HG03558 (cell line): ENCODE data around the gene SYCP2.

Experiments used
- ATAC-seq: cut with Tn5 transposase; IDR thresholded peaks from one replicate; pipeline ENCODE4 v1.9.1; 2021; ENCODE audit warnings: moderate number of reproducible peaks; ENCODE audit not compliant: unreplicated experiment; ENCODE audit errors: extremely low read depth

Gene SYCP2

DNA sequence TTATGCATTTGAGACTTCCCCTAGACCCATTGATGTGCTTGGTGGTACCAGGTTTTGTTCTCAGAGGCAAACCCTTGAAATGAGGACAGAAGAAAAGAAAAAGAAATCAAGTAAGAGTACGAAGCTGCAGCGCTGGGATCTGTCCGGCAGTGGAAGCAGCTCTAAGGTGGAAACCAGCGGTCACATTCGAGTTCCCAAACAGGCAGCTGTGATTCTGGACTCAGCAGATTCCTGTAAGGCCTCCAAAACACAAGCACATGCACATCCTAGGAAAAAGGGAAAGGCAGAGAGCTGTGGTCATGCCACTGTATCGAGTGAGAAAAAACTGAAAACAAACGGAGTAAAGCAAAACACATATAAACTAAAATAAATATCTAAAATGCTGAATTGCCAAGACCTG lies 11.3 kb upstream of the SYCP2 start:
- no peak for ATAC-seq

DNA sequence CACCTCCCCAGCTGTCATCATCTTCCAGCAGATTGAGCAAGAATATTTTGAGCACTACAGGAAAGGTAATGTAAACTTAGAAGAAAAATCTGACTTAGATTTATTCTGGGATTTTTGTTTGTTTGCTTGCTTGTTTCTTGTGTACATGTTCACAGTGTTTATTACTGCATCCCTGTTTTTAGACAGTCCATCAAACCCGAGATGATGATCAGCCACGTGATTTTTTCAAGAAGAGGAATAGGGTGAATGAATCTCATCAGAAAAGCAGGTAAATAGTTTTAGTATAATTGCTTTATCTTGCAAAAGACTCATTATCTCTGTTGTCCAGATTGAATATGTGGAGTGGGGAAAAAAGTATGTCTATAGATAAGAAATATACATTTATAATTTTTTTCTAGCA lies 8.8 kb upstream of the SYCP2 start:
- ATAC-seq, result no peak

DNA sequence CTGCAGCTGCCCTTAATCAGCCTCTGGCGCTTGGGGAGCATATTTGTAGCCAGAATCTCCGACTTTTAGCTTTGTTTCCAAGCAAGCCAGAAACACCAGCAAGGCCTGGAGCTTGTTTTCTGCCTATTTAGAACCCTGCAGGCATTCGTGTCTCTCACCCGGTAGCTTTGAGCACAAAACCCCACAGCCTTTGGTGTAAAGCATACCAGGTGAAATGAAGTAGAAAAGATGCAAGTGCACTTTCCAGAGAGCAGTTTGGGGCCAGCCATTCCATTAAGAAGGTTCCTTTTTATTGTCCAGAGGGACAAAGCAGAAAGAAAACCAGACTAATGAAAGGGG lies 7.5 kb upstream of the SYCP2 start:
- ATAC-seq, result no peak

DNA sequence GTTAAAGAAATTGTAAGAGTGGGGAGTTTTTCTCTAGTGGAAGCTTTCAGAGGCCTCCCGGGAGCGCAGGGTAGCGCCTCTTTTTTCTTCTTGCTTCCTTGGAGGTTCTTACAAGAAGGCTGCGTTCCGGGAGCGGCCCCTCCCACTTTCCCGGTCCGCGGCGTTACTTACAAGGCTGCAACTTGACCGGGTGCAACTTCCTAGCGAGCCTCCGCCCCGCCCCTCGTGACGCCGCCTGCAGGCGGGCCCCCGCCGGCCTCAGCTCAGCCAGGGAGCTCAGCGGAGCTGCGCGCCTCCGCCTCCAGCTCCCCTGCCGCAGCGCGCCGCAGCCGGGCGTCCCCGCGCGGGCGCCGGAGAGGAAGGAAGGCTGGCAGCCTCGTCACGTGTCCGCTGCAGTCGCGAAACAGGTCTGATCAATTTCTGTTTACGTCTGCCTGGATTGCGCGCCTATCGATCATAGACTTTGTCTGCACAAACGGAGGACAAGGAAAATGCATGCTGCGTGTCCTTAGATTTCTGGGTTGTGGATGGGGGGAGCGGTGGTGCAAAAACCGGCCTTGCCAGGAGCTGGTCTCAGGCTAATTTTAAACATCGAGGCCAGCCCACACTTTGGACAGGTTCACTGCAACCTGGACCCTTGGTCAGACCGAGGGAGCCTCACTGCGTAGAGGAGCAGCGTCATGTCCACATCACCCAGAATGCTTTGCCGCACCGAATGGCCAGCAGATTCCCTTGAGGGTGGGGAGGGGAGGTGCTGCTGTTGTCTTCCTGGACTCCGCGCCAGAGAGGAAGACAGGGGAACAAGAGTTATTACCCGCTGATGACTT lies 6.9 kb upstream of the SYCP2 start, which contains the start of the genes FAM217B and PPP1R3D:
TSS of gene FAM217B (plus strand) at position 261 of the 827 bp plus-strand sequence. CDS start 3,555 bp downstream, outside the sequence.
TSS of gene PPP1R3D (minus strand) at position 177 of the 827 bp plus-strand sequence. CDS start 374 bp downstream, outside the sequence.
- ATAC-seq, result peak; percentile 87

DNA sequence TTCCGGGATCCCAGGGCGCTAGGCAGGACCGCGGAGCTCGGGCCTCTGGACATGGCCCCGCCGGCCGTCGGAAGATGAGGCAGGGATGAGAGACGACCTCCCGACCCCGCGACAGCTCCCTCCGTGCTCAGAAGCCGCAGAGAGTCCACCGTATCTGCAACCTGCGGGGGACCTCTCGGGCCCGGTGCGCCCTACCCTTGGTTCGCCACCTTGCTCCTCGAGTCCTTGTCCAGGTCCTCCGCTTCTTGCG lies 6.4 kb upstream of the SYCP2 start:
- ATAC-seq, result peak; percentile 19

DNA sequence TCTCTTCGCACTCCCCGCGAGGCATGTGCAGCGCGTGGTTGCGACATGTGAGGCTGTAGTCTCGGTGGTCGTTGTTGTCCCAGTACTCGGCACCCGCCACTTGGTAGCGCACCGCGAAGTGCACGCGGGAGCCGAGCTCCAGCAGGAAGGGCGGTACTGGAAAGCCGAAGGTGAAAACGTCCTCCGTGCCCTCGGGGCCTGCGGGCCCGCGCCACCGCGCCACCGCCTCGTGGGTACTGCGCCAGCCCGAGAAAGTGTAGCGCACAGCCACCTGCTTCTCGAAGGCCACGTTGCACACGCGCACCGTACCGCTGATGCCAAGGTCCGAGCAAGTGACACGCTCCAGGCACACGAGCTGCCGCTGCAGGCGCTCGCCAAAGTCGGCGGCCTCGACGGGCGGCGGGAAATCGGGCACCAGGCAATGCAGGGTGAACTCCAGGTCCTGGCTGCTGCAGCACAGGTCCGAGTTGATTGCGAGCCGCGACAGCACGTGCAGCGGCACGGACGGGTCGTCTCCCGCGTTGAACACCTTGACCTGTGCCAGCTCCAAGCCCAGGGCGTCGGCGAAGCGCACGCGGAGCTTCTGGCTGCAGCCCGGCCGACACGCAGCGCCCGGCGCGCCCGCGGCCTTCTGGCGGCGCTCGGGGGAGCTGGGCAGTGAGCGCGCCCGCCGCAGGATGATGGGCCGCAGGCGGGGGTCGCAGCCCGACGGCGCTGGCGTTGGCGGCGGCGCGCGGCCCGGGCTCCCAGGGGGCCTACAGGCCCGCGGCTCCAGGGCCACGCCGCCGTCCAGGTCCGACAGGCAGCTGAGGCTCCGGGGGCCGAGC lies 5.8 kb upstream of the SYCP2 start:
- no peak for ATAC-seq

DNA sequence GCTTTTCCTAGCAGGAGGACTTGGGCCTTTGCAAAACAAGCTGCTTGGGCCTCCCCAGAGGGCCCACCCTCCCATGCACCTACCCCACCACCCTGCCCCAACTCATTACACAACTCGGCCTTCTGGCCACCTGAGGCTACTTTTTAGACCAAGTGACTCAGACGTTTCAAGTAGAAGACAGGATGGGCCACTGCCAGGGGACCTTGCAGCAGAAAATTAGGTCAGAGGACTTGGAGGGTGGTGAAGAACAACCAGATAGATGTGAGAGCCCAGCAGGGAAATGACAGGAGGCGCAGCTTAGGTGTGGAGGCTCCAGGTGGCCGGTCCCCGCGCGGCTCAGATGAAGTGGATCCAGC lies 5.2 kb upstream of the SYCP2 start:
- ATAC-seq, result no peak

DNA sequence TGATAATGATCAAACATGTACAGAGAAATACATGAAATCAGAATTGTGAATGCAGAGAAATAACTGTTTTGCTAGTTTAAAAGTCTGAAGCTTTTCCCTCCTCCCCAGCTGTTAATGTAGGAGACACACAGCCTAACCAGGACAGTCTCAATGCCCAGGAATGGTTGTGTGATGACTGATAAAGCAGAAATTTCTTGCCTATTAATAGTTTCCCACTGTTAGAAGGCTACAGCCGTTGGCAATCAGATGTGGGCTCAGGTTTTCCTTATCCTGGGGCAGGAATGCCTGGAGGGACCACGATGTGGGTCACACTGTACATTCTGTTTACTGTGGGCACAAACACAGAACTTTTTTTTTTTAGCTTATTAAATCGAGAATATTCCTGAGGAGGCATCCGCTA lies 4.8 kb upstream of the SYCP2 start:
- ATAC-seq, result no peak

DNA sequence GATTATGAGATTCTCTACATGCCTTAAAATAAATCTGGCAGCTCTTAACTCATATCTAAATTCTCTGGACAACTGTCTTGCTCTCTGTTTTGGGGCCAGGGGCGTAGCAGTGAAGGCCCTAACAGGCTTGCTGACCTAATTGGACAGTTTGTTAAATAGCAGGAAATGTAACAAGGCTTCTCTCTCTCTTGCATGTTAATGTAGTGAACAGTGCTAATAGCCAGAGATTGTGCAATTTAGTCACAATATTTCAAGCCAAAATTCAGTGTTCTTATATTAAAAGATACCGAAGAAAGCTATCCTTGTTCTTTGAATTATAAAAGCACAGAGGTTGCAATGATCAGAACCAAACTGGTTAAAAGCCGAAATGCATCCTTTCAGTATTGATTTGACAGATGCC lies 3.7 kb upstream of the SYCP2 start:
- no peak for ATAC-seq

DNA sequence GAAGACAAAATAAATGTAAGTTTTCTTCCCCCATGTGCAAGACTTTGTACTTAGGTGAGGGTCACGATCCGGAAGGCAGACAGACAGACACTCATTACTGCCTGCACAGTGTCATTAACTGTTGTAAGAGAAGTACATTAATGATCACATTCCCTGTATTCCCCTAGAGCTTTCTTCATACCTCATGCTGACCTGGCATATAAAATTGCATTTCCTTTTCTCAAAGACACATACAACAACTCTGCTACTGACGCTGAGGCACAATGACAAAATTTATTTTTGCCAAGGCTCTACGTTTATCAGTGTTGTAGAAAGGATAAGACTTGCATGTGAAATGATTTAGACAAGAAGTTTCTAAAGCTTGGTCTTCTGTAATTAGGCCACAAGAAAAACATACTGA lies 3.0 kb upstream of the SYCP2 start:
- no peak for ATAC-seq

DNA sequence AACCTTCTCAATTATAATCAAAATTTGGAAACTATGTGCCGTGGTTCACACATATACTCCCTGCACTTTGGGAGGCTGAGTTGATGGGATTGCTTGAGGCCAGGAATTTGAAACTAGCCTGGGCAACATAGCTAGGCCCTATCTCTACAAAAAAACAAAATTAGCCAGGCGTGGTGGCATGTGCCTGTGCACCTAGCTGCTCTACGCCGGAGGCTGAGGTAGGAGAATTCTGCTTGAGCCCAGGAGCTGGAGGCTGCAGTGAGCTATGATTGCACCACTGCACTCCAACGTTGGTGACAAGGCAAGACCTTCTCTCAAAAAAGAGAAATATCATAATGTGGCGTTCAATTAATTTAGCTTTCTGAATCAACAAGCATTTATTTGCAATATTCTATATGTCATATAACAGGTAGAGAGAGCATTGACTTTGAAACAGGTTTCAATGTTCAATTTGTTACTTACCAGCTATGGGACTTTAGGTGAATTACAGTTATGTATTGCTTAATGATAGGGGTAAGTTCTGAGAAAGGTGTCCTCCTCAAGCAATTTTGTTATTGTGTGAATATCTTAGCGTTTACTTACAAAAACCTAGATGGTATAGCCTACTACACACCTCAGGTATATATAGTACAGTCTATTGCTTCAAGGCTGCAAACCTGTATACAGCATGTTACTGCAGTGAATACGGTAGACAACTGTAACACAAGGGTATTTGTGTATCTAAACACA lies 2.2 kb upstream of the SYCP2 start:
- ATAC-seq, result no peak

DNA sequence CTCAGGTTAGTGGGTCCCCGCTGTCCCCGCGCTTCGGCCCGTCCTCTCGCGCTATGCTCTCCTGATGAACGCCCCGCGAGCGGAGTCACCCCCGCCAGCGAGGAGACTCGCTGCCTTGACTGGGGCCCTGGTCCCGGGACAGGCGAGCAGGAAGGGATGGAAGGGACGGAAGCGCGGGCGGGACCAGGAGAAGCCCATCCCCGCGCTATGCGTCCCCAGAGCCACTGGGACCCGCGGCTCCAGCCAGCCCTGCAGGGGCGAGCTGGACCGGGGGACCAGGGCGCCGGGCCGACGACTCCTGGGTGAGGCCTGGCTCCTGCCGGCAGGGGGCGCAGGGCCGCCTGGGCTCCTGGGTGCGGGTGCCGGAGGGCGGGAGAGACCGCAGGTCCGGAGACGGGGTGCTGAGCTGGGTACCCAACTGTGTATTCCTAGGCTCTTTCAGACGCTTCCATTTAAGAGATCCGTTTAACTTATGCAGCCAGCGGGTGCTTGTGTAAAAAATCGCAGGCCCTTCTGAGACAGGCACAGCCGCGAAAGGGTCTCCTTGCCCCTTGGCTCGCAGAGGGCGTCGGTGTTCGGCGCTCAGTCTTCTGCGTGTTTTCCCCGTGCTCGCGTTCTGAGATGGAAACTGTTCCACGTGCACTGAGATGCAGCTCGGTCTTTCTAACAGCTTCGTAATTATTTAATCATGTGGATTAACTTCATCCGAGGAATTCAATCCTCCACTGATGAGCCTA lies 580 bp upstream of the SYCP2 start:
- peak; percentile 56 for ATAC-seq

DNA sequence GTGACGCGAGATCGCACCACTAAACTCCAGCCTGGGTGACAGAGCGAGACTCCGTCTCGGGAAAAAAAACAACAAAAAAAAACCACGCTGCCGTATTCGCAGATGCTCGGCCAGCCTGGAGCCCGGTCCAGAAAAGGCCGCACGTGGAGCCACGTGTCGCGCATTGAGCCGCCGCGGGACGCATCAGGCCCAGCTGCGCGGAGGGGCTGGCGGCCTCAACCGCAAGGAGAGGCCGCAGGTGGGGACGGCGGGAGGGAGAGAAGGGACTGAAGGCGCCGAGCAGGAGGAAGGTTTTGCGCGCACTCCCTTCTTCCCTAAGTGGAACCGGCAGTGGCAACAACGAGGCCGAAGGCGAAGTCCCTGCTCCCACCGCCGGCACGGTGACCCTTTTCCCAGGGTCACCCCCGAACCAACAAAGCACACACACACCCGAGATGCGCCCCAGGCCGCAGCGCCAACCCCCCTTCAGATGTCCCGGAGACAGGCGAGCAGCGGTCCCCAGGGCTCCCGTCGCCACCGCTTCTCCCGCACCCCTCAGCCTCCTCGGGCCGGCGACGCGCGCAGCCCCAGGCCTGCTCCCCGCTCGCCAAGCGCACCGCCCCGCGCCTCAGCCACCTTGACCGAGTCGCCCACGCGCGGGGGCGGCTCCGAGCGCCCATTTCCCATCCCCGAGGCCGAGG lies 681 bp downstream of the SYCP2 start:
- no peak for ATAC-seq

DNA sequence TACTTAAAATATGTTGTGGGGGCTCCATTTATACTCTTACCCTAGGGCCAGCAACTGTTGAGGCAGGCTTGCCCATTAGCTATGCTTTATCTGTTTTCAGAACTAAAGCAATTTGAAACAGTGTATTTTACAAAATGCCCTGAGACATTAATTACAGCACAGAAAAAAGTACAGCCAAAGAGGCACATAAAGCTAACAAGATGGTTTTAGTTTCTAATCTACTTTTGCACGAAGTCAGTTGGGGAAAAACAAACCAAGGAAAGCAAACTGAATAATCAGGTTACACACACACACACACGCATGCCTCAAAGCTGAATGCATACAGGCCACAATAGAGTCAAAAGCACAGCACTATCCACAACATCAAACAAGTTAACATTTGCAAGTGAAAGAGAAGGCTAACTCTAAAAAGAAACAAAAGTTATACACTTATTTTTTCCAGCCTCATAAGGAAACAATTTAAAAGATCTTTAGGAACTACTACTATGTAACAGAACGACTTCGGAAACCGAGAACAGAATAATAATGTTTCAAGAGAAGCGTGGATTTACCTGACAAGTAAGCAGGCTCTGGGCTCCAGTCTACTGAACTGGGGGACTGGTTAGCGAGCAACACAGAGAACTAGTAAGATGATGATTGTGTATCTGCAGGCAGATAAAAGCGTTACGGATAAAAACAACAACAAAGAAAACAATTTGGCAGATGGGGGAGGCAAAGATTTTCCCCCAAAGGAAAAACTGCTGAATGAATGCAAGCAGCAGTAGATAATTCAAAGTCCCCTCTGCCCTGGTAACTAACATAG lies 1.7 kb downstream of the SYCP2 start:
- no peak for ATAC-seq

DNA sequence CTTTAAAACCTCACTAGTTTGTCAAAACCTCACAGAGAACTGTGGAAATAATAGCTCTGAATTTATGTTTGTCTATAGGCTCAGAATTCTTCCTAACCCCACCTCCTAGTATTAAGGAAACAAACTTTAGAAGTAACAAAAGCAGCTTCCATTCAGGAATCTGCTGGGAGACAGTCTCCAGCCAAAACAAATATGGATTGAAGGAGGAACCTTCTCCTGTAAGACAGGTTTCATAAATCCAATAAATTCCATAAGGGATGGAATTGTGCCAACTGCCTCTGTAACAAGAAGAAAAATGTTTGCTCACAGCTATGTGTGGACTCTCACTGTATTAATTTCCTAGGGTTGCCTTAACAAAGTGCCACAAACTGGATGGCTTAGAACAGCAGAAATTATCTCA lies 7.5 kb downstream of the SYCP2 start:
- no peak for ATAC-seq

DNA sequence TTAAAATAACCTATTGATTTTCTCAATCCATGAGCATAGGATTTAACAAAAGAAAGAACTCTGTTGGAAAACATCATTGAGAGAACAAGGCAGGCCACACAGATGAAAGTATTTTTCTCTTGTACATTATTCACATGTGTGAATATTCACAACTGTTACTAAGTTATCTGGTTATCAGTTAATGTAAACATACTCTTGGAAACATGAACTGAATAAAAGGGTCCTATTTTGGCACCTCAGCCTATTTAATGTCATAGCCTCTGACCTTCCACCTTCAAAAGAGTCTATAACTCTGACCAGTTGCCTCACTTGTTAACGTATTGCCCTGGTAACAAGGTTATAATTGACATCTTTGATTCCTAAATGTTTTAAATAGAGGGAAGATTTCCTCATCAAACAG lies 8.1 kb downstream of the SYCP2 start:
- ATAC-seq, result no peak

DNA sequence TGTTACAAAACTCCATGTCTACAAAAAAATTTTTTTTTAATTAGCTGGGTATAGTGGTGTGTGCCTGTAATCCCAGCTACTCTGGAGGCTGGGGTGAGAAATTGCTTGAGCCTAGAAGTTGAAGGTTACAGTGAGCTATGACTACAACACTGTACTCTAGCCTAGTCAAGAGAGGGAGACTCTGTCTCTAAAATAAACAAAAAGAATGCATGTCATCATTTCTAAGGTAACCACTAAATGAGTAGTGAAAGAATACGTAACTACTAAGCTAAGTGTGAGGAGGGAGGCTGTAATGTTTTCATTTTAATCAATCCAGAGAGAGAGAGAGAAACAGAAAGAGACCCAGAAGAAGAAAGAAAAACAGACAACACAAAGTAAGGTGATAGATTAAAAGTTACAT lies 9.9 kb downstream of the SYCP2 start:
- ATAC-seq, result no peak

DNA sequence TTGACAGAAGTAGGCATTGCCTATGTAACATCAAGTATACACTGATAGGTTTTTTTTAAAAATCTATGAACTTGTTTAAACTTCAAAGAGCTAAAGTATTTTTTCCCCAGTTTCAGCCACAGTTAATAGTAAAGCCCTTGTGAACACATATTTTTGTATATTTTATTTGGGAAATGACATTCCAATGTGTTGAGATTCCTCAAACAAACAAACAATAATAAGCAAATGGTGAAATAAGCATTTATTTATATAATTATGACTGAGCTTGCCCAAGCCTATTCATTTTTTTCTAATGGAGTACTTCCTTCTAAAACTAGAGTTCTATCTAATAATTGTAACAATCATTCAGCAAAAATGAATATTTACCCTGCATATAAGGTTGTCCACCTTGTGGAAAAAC lies 12.5 kb downstream of the SYCP2 start:
- ATAC-seq, result no peak

DNA sequence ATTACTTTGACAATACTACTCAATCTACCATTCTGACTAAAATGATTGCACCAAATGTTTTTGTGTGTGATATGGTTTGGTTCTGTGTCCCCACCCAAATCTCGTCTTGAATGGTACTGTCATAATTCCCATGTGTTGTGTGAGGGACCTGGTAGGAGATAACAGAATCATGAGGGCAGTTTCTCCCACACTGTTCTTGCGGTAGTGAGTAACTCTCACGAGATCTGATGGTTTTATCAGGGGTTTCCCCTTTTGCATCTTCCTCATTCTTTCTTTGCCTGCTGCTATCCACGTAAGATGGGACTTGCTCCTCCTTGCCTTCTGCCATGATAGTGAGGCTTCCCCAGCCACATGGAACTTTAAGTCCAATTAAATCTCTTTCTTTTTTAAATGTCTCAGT lies 20.8 kb downstream of the SYCP2 start:
- no peak for ATAC-seq
